ENCODE measurements around the gene UROC1.

The UROC1 gene

DNA sequence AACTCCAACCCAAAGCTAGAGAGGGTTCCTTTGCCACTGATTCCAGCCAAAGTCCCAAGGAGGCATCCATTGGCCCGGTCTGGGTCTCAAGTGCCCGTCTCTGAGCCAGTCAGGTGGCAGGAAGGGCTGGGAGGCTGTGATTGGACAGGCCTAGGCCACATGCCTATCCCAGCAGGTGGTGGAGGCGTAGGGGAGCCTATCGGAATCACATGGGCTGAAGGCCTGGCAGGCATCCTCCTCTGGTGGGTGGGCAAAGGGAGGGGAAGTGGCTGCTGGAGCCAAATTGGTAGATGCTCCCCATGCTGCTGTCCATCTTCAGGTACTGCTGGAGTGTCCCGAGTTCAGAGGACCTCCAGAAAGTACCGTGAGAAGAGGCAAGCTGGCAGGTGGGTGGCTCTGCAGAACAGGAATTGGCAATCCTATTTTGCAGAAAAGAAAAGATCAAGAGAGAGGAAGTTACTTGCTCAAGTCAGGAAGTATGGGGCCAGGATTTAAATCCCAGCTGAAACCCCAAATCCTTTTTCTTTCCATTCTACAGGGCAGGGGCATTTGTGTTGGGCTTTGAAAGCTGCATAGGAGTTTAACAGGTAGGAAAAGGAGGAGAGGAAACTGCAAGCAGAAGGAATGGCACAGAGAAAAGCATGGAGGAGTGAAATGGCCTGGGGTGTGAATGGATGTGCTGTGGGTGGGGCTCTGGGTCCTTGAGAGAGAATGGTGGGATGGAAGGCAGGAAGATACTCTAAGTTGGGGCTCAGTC is 10.1 kb upstream of the UROC1 start:
- Mint-ChIP-seq H3K27ac (no peak overlapping the region), H3K4me1 (no peaks in the 10 kb centered on the region), H3K4me3 (no peak overlapping the region), H3K27me3 (peaks cover 10% of the 10 kb centered on the region), H3K9me3 (no peaks in the 10 kb centered on the region), H3K36me3 (no peaks in the 10 kb centered on the region)

DNA sequence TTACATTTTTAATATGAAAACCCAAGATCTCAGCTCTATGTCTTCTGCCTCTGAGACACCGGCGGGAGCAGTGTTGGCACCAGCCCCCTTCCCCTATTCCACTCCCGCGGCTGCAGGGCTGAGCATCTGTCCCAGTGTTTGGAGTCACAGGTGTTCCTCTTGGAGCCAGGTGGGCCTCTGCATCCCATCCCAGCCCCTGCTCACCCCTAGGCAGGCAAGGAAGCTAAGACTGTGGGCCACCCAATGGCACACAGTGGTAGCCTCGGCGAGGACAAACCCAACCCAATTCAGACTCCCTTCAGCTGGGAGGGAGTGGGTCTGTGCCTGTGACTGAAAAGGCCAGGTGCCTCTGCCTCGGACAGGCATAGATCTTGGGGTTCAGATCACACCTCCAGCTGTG is 9.4 kb upstream of the UROC1 start:
- Mint-ChIP-seq H3K4me1 (no peaks in the 10 kb centered on the region), H3K9me3 (no peaks in the 10 kb centered on the region), H3K27ac (no peak overlapping the region), H3K4me3 (no peak overlapping the region), H3K36me3 (no peaks in the 10 kb centered on the region), H3K27me3 (peaks cover 12% of the 10 kb centered on the region)

DNA sequence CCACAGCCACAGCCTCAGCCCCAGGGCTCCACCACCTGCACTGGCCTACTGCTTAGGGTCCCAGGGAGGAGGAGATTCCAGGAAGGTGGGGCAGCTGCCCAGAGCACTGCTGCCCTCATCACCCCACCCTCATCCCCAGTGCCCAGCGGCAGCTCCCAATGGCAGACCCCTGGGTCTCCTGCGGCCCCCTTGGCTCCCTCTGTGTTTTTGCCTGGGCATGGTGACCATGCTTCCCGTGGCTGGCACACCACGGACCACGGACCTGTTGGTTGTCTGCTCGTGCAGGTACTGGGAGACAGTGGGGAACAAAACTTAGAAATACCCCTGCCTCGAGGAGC is 9.1 kb upstream of the UROC1 start:
- H3K27me3 Mint-ChIP-seq = peaks cover 13% of the 10 kb centered on the region
- H3K4me1 Mint-ChIP-seq = no peaks in the 10 kb centered on the region
- no peaks in the 10 kb centered on the region for H3K9me3 Mint-ChIP-seq
- no peak overlapping the region for H3K4me3 Mint-ChIP-seq
- H3K36me3 Mint-ChIP-seq = no peaks in the 10 kb centered on the region
- H3K27ac Mint-ChIP-seq = no peak overlapping the region

DNA sequence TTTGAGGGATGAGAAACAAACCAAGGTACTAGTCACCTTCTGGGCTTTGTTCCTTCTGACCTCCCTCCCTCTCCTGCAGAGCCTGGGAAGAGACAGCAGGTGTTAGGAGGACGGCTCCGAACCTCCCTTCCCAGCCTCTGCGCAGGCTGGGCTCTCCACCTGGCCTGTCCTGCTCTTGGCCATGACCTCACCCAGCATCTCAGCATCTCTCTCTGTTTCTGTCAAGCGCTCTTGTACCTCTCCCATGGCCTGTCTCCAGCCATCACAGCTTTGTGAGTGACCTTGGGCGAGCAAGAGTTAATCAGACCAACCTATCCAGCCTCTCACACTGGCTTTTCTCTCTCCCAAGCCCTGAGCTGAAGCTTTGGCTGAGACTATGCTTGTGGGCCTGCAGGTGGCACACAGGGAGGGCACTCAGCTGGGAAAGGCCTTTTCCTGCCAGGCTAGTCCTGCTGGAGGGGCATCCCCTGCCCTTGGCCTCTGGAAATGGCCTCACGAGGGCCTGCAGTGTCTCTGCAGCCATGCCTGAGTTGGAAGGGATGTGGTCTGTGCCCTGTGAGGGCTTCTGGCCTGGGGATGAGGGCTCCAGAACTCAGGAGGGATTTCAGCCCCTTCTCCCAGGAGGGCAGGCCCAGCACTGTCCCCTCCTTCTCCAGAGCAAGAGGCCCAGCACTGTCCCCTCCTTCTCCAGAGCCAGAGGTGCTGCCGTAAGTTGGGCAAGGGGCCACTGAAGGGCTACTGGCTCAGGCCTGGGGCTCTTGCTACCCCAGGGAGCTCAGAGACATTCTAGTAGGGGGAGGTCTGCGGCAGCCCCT is 8.5 kb upstream of the UROC1 start:
- Mint-ChIP-seq H3K27me3 (peaks cover 13% of the 10 kb centered on the region), H3K4me1 (no peaks in the 10 kb centered on the region), H3K36me3 (no peaks in the 10 kb centered on the region), H3K4me3 (no peak overlapping the region), H3K27ac (no peak overlapping the region), H3K9me3 (no peaks in the 10 kb centered on the region)

DNA sequence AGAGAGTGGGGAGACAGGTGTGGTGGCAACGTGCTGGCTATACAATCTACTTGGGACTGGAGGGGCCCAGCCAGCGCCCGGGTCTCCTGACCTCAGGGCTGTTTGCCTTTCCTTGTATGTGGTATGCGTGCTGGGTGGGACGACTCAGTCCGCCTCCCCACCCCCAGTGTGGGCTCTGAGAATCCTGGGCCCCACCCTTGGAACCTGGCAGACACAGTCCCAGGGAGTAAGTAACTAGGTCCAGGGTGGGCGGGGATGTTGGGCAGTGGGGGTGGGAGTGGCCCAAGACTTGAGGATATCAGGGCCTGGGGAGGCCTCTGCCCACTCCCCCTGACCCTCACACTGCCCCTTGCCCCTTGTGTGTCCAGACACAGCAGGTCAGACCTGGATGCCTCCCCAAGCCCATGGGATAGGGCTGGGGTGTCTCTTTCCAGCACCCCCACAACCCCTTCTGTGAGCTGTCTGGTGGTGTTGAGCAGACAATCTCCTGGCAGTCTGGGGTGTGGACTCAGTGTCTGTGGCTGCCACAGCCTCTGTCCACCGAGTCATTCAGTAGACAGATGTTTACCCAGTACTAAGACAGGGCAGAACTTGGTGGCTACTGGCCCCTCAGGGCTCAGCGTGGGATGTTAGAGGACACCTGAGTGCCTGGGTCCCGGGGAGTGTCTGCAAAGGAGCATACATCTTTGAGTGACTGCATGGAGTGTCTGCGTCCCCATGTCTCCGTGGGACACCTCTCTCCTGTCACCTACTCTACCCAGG is 7.7 kb upstream of the UROC1 start:
- H3K9me3 Mint-ChIP-seq = no peaks in the 10 kb centered on the region
- H3K27ac Mint-ChIP-seq = no peak overlapping the region
- H3K4me1 Mint-ChIP-seq = no peaks in the 10 kb centered on the region
- H3K36me3 Mint-ChIP-seq = no peaks in the 10 kb centered on the region
- H3K4me3 Mint-ChIP-seq = no peak overlapping the region
- peaks cover 13% of the 10 kb centered on the region for H3K27me3 Mint-ChIP-seq

DNA sequence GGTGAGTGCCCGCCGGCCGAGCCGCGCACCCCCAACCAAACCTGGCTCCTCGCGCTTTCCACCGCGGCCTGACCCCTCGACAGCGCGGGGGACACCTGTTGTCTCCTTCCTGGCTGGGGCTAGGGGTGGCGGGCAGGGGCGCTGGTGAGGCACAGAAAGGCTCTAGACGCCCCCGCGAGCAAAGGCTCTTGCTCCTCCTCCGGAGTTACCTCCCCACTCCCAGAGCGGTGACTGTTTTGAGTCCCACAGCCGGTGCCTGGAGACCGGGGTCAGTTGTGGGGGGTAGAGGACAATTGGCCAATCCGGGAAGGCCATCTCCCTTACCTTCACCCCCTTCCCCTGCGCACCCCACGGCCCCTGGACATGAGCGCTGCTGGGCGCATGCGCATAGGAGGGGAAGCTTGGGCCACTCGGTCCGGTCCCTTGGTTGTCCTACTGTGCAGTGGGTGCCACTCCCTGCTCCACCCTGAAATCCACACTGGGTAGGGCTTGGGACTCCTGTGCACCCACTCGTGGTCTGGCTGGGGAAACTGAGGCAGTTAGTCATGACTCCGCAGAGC is 6.9 kb upstream of the UROC1 start:
- Mint-ChIP-seq H3K27me3 (peaks cover 13% of the 10 kb centered on the region), H3K4me3 (no peak overlapping the region), H3K9me3 (no peaks in the 10 kb centered on the region), H3K4me1 (no peaks in the 10 kb centered on the region), H3K36me3 (no peaks in the 10 kb centered on the region), H3K27ac (no peak overlapping the region)

DNA sequence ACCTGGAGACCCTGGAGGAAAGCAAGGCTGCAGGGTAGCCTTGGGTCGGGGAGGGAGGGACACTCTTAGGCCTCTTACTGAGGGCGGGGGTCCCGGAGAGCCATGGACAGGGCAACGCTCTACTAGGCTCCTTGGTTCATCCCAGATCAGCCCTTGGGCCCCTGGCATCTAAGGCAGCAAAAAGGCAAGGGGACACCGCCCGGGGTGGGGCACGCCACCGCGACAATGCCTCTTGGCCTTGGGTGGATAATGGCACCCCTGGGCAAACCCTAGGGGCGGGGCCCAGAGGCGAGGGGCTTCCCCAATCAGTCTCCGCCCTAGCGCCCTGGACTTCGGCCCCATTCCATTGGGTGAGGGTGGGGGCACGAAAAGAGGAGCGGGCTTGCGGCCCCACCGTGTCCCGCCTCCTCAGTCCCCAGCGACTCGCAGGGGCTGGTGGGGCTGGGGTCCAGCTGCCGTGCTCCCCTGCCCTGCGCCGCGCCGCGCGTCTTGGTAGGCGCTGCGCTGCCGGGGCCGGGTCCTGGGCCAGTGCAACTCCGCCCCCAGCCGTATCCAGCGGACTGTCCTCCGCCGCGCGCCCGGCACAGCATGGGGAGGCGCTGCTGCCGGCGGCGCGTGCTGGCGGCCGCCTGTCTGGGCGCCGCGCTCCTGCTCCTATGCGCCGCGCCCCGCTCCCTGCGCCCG is 6.3 kb upstream of the UROC1 start, which contains the start of gene CHST13:
CHST13 (plus strand) TSS at position 411 of the 684 bp plus-strand sequence; CDS start at position 589, 178 bp downstream.
- no peaks in the 10 kb centered on the region for H3K9me3 Mint-ChIP-seq
- no peak within 1 kb of the TSS for H3K27ac Mint-ChIP-seq
- no peaks in the 10 kb centered on the region for H3K36me3 Mint-ChIP-seq
- H3K4me1 Mint-ChIP-seq = no peaks in the 10 kb centered on the region
- H3K4me3 Mint-ChIP-seq = no peak within 1 kb of the TSS
- H3K27me3 Mint-ChIP-seq = peaks cover 13% of the 10 kb centered on the region

DNA sequence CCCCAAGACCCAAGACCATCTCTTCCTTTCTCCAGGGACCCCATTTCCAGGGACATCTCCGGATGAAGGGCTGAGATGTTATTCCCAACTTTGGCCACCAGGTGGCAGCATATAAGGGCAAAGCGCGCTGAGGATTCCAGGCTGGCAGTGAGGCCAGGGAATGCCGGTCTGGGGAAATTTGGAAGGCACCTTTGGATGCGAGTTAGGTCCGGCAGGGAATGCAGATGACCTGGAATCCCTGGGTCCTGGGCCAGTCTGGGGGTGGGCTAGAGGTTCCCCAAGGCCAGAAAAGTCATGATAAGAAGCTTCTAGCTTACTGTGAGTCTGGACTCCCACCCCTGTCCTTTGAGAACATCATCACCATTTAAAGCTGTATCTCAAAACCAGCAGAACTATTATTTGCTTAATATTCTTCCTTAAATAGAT is 4.8 kb upstream of the UROC1 start:
- H3K36me3 Mint-ChIP-seq = no peaks in the 10 kb centered on the region
- H3K4me1 Mint-ChIP-seq = no peaks in the 10 kb centered on the region
- peak overlapping the region; percentile 46 for H3K27ac Mint-ChIP-seq
- H3K9me3 Mint-ChIP-seq = no peaks in the 10 kb centered on the region
- no peak overlapping the region for H3K4me3 Mint-ChIP-seq
- H3K27me3 Mint-ChIP-seq = peaks cover 13% of the 10 kb centered on the region

DNA sequence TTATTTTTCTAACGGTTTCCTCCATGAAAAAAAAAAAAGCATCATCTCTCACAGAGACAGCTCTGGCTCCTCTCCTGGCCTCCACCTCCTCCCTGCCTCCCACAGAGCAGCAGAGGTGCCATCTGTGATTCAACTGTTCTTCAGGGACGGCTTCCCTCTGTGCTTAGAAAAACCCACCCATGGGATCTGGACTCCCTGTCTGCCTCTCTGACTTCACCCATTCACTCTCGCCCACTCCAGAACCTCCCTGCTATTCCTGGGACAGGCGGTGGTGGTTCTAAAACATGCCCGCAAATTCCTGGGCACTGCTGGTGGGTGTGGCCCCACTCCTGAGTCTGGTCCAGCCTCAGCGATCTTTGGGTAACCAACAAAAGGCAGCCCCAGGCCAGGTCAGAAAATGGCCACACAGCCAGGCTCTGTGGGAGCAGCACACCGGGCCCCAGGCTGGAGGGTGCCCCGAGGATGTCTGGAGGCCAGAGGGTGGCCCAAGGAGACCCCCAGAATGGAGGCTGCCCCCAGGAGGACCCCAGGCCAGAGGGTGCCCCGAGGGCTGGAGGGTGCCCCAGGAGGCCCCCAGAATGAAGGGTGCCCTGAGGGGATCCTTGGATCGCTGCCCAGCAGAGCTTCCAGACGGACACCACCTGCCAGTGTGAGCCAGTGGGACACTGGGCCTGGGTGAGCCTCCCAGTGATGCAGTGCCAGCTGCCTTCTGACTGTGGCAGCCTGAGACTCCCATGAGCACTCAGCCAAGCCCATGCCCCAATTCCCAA is 3.7 kb upstream of the UROC1 start:
- H3K27ac Mint-ChIP-seq = no peak overlapping the region

DNA sequence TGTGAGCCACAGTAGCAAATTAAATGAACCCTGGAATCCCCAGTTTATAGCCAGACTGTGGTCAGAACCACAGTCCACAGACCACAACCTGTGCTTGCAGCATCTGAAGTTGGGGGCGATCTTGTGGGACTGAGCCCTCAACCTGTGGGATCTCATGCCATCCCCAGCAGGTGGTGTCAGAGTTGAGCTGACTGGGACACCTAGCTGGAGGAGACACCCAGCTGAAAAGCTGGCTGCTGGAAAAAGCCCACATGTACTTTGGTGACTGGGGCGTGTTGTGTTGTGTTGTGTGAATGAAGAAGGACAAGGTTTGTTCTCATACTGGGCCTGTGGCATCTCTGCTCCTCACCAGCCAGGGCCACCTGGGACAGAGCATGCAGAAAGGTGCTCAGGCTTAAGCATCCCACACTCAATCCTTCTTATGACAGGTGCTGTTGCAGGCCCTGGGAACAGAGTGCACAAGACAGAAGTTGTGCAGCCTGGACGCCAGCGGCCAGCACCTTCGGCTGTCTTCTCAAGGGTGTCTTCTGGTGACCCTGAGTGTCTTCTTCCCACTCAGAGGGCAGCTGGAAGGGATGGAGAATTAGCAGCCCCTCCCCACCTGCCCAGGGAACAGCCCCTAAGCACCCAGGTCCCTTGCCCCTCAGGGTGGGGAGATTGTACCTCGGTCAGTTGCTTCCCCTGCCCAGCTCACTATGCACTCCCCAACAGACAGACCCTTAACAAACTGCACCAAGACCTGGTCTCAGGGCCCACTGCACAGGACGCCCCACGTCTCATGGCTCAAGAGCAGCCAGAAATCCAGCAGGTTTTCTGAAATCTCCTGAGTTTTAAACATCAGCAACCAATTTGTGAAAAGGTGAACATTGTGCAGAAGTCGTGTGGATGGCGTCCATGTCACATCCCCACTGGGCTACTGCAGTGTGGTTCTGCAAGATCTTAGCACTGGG is 2.2 kb upstream of the UROC1 start:
- H3K27ac Mint-ChIP-seq = no peak overlapping the region
- no peaks in the 10 kb centered on the region for H3K36me3 Mint-ChIP-seq
- no peaks in the 10 kb centered on the region for H3K9me3 Mint-ChIP-seq
- H3K4me3 Mint-ChIP-seq = no peak overlapping the region
- H3K4me1 Mint-ChIP-seq = no peaks in the 10 kb centered on the region
- H3K27me3 Mint-ChIP-seq = peaks cover 9% of the 10 kb centered on the region

More for the DNA sequence above, 3.7 kb upstream of the UROC1 start:
- no peaks in the 10 kb centered on the region for H3K4me1 Mint-ChIP-seq
- H3K4me3 Mint-ChIP-seq = no peak overlapping the region
- H3K27me3 Mint-ChIP-seq = peaks cover 13% of the 10 kb centered on the region
- H3K36me3 Mint-ChIP-seq = no peaks in the 10 kb centered on the region
- H3K9me3 Mint-ChIP-seq = no peaks in the 10 kb centered on the region

DNA sequence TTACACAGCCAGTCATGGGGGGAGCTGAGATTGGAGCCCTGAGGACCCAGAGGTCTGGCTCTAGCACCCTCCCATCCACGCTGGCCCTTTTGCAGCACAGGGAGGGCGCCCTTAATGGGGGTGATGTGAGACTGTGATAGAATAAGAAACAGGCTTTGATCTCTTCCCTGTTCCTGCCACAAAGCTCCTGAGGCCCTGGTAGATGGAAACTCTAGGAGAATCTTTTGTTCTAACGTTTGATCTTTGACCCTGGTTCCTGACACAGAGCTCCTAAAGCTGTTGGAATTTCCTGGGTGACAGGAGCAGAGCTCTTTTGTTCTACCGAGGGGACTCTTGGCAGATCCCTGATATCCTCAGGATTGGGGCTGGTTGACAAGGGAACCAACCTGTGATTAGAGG is 1.2 kb upstream of the UROC1 start:
- Mint-ChIP-seq H3K36me3 (no peaks in the 10 kb centered on the region), H3K9me3 (no peaks in the 10 kb centered on the region), H3K27me3 (peaks cover 8% of the 10 kb centered on the region), H3K4me1 (no peaks in the 10 kb centered on the region), H3K4me3 (no peak overlapping the region), H3K27ac (no peak overlapping the region)

DNA sequence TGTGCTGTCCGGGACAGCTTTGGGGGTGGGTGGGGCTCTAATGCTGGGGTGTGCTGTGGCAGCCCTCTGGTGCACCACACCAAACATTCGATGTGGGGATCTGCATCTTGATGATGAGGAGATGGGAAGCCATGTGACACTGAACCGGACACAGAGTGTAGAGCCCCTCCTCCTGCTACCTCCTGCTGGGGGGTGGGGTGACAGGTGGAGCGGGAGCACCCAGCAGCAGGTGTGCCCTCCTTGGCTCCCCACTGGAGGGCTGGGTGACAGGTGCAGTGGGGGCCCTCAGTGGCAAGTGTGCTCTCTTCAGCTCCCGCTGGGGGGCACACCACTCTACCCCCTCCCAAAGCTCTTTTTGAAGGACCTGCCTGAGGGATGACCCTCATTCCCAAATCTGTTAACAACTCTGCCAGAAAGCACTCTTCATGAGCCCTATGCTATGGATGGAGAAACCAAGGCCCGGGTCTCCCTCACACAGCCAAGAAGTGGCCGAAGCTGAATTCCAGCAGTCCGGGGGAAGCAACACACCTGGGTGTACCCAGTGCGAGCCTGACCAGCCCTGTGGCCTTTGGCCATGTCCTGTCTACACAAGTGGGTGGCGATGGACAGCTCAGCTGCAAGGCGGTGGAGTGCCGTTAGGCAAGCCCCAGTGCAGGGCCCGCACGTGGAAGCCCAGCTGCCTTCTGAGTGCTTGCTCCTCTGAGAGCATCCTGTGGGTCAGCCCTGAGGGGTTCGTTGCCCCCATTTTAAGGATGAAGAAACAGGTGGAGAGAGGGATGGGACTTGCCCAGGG is 609 bp upstream of the UROC1 start:
- H3K4me1 Mint-ChIP-seq = no peaks in the 10 kb centered on the region
- no peak overlapping the region for H3K4me3 Mint-ChIP-seq
- no peaks in the 10 kb centered on the region for H3K9me3 Mint-ChIP-seq
- H3K36me3 Mint-ChIP-seq = no peaks in the 10 kb centered on the region
- no peak overlapping the region for H3K27ac Mint-ChIP-seq
- H3K27me3 Mint-ChIP-seq = peaks cover 4% of the 10 kb centered on the region

DNA sequence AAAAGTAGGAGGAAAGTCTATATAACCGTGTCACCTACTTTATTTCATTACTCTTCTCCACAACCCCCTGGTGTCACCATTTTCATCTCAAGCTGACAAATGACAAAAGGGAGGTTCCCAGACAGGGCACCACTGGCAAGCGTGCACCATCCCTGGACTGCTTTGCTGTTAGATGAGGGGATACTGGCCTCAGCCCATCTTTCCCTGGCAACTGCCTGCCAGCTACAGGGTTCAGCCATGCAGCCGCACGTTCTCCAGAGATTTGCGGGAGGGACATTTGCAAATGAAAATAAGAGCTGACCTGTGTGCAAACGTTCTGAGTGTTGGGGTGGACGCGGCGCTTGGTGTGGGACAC is 660 bp downstream of the UROC1 start:
- no peaks in the 10 kb centered on the region for H3K4me1 Mint-ChIP-seq
- no peak overlapping the region for H3K27ac Mint-ChIP-seq

More for the DNA sequence above, 660 bp downstream of the UROC1 start:
- no peak overlapping the region for H3K4me3 Mint-ChIP-seq
- H3K36me3 Mint-ChIP-seq = no peaks in the 10 kb centered on the region
- H3K27me3 Mint-ChIP-seq = no peaks in the 10 kb centered on the region
- H3K9me3 Mint-ChIP-seq = no peaks in the 10 kb centered on the region
